RWPE1 (cell line): ENCODE data around the gene MED12L.

ENCODE experiments used
- CTCF ChIA-PET: fragments of 350-600 bp; sonication (Branson Sonifier 250); formaldehyde crosslinking; extraction: SDS; loops from one replicate; lab custom pipeline; 2021; lab: Yijun Ruan, JAX
- POLR2A ChIA-PET: fragments of 400-600 bp; formaldehyde crosslinking; extraction: SDS; loops from one replicate; lab custom pipeline; 2020; ENCODE audit warnings: antibody characterized with exemption; ENCODE audit not compliant: low non-redundant PET; lab: Yijun Ruan, JAX
- DNase-seq: peaks from one replicate; pipeline ENCODE4 v3.0.0; 2012; ENCODE audit warnings: low spot score
- H3K27ac ChIP-seq: fragments of 450-650 bp; 2 replicates; pipeline ENCODE4 v1.5.1; 2017
- CTCF ChIP-seq: fragments of 450-650 bp; conservative IDR thresholded peaks from 2 replicates; pipeline ENCODE4 v1.5.1; 2017; ENCODE audit warnings: low read depth, mild to moderate bottlenecking

MED12L gene

DNA sequence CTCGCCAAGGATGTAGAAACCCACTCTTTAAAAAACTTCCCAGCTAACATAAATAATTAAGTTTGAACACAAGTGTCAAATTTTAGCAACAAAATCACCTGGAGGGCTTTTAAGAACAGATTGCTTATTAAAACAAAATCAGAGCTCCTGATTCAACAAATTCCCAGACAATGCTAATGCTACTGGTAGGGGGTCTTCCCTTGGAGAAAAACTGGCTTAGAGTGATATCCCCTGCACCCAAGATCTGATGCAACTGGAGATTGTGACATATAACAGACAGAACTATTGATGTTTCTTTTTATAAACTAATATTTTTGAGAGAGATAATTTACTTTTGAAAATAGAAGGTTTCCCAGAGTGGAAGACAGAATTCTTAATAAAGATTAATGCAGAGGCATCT is 355.5 kb downstream of the MED12L start:
- H3K27ac ChIP-seq, result no peak overlapping the region
- ChIA-PET POLR2A (no interaction called here), CTCF (interaction anchor here (0.6 to 2.5 kb wide), 3 partner anchors 77 to 396 kb away, joined by 3 to 10 read pairs (median 4); no protein-coding TSS in a partner anchor)
- no peak for DNase-seq
- no peak for TF ChIP-seq CTCF

- H3K27ac ChIP-seq, result no peak overlapping the region
- ChIA-PET POLR2A (no interaction called here), CTCF (no interaction called here)
- no peak for DNase-seq
- no peak for TF ChIP-seq CTCF
Measured at GRCh38 chr3:151443583-151443982, 358.1 kb downstream of the MED12L start.

GRCh38 chr3:151445273-151446001 is 360.0 kb downstream of the MED12L start:
- TF ChIP-seq CTCF, result no peak
- DNase-seq, result peak; percentile 50
- POLR2A ChIA-PET, result no interaction called here
- no peak overlapping the region for H3K27ac ChIP-seq
- CTCF ChIA-PET, result no interaction called here

DNA sequence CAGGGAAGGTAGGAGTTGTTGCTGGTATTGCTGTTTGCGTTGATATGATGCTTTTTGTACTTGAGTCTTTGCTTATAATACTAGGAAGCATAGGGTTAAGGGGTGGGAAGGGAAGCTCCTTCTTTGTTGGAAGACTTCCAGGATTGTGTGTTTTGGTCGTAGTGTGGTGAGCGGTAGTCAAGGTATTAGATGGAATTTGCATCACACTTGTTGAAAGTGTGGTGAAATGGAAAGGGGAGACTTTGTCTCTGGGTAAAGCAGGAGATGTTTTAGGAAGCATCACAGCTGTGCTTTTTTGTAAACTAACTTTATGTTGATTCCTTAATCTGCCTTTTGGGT is 360.5 kb downstream of the MED12L start:
- POLR2A ChIA-PET, result no interaction called here

DNA sequence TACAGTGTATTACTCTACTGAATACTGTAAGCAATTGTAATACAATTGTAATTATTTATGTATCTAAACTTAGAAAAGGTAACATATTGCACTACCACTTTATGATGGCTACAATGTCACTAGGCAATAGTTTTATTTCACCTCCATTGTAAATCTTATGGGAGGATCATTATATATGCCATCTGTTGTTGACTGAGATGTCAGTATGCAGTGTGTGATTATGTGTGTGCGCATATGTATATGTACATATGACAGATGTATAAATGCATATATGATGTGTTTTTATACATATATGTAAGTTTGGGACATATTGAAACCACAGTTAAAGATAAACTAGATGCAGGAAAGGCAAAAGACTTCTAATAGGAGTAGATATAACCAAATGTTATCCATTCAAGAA is 366.9 kb downstream of the MED12L start:
- ChIA-PET POLR2A (no interaction called here), CTCF (no interaction called here)
- no peak overlapping the region for H3K27ac ChIP-seq
- DNase-seq, result no peak
- no peak for TF ChIP-seq CTCF

More for the DNA sequence above, 360.5 kb downstream of the MED12L start:
- no peak for TF ChIP-seq CTCF
- no peak overlapping the region for H3K27ac ChIP-seq
- CTCF ChIA-PET, result no interaction called here
- no peak for DNase-seq

DNA sequence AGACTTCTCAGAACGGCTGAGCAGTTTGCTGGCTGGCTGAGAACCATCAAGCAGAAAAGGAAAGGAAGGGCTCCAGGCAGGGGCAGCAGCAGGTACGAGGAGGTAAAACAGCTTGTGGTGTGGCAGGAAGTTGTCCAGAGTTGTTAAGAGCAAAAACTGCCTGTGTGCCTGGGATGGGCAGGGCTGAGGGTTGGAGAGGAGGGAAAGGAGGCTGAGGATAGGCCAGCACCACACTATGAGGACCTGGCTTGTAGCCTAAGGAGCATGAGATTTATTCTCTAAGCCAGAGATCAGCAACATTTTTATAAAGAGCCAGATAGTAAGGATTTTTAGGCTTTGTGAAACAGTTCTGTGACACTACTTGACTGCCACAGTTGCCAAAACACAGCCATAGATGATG is 367.4 kb downstream of the MED12L start:
- H3K27ac ChIP-seq, result no peak overlapping the region
- ChIA-PET POLR2A (no interaction called here), CTCF (no interaction called here)
- DNase-seq, result no peak
- no peak for TF ChIP-seq CTCF
